Common myeloid progenitor, CD34-positive (primary cell): ENCODE results near the gene IP6K2.

Experiments used
- CTCF ChIA-PET: fragments of 350-600 bp; sonication (Branson Sonifier 250); formaldehyde crosslinking; loops from one replicate; lab custom pipeline; 2021; ENCODE audit warnings: antibody characterized with exemption; lab: Charles Lee
- POLR2A ChIA-PET: fragments of 350-600 bp; sonication (Branson Sonifier 250); formaldehyde crosslinking; loops from one replicate; lab custom pipeline; 2021; ENCODE audit warnings: antibody characterized with exemption; lab: Charles Lee
- DNase-seq, 3 donors: peaks; one replicate each; pipeline versions ENCODE4 v3.0.0 to v3.0.0-alpha.2; 2013
- H3K27ac ChIP-seq, 2 experiments: 1 replicate in 1 of 2; 2 replicates in 1 of 2; pipeline ENCODE4 v1.7.0; 2013; ENCODE audit warnings: inconsistent platforms in 2 of 2, low read length in 2 of 2, mild to moderate bottlenecking in 2 of 2, low read depth in 1 of 2, moderate library complexity in 1 of 2; ENCODE audit not compliant: severe bottlenecking in 2 of 2, insufficient read depth in 1 of 2, poor library complexity in 1 of 2
- H3K27me3 ChIP-seq, 5 experiments: replicated peaks in 2 of 5; 1 replicate in 3 of 5; 2 replicates in 2 of 5; pipeline versions ENCODE4 v1.6.1 to v1.7.0; 2013; ENCODE audit warnings: low read length in 4 of 5, mild to moderate bottlenecking in 2 of 5, moderate library complexity in 2 of 5, inconsistent platforms in 1 of 5; ENCODE audit not compliant: insufficient read depth in 5 of 5, control insufficient read depth in 4 of 5
- H3K36me3 ChIP-seq, 4 experiments: 1 replicate in 2 of 4; 2 replicates in 2 of 4; pipeline versions ENCODE4 v1.6.1 to v1.7.0; 2013; ENCODE audit warnings: low read length in 3 of 4, control low read depth in 1 of 4, mild to moderate bottlenecking in 1 of 4; ENCODE audit not compliant: control insufficient read depth in 4 of 4, insufficient read depth in 4 of 4
- H3K4me1 ChIP-seq, 4 experiments: 1 replicate in 3 of 4; 2 replicates in 1 of 4; pipeline versions ENCODE4 v1.6.1 to v1.7.1; 2013; ENCODE audit warnings: low read length in 3 of 4, mild to moderate bottlenecking in 3 of 4, control low read depth in 1 of 4, inconsistent platforms in 1 of 4, moderate library complexity in 1 of 4; ENCODE audit not compliant: control insufficient read depth in 4 of 4, insufficient read depth in 4 of 4; ENCODE audit errors: control extremely low read depth in 1 of 4
- H3K4me3 ChIP-seq, 7 experiments: 1 replicate in 4 of 7; 2 replicates in 3 of 7; pipeline versions ENCODE4 v1.5.1 to v1.7.0; 2013; ENCODE audit warnings: mild to moderate bottlenecking in 7 of 7, low read length in 6 of 7, moderate library complexity in 6 of 7, inconsistent platforms in 2 of 7, low read depth in 2 of 7, control low read depth in 1 of 7; ENCODE audit not compliant: insufficient read depth in 4 of 7, control insufficient read depth in 1 of 7; ENCODE audit errors: extremely low read depth in 1 of 7
- H3K9me3 ChIP-seq, 5 experiments: 1 replicate in 4 of 5; 2 replicates in 1 of 5; pipeline versions ENCODE4 v1.6.1 to v1.7.1; 2013; ENCODE audit warnings: low read length in 4 of 5, mild to moderate bottlenecking in 2 of 5, inconsistent platforms in 1 of 5, low read depth in 1 of 5, moderate library complexity in 1 of 5; ENCODE audit not compliant: control insufficient read depth in 4 of 5, insufficient read depth in 2 of 5; ENCODE audit errors: control extremely low read depth in 1 of 5
- WGBS: methylation state at CpG from one replicate; pipeline ENCODE4 v1.1.5; 2013; ENCODE audit not compliant: insufficient coverage; 5-methylcytosine and 5-hydroxymethylcytosine counted together

Gene IP6K2

DNA sequence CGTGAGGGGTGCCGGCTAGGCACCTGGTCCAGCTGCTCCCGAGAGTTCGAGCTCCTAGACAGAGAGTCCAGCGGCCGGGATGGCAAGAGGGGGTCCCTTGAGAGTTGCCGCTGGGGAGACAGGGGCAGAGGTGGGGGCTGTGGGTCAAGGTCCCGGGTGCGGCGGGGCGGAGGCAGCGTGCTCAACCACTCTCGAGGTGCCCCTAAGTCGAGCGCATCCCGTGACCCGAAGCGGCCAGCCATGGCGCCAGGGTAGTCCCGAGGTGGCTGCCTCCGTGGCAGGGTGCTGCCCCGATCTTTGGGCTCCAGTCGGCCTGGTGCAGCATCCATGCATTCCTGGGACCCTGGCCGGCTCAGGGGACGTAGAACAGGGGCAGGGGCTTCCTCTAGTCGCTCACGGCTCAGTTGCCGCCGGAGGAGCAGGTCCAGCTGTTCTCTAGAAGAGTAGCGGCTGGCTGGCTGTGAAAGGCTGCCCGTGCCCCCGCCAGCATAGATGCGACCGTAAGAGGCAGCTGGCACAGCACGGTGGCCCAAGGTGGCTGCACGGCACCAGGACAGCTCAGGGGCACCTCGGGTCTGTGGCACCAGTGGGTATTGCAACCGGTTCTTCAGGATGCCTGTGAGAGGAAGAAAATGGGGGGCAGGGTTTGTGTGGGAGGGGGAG lies 76.9 kb downstream of the IP6K2 start:
- Histone ChIP-seq H3K4me1 (peaks cover 0 to 15% (median 13%) of the 10 kb centered on the region in 4 experiments), H3K4me3 (no peak overlapping the region), H3K36me3 (no peaks in the 10 kb centered on the region), H3K27me3 (no peaks in the 10 kb centered on the region), H3K27ac (no peak overlapping the region), H3K9me3 (no peaks in the 10 kb centered on the region)
- 95% methylated on average over 36 of the region's 38 CpGs for WGBS
- no peak for DNase-seq
- ChIA-PET POLR2A (no interaction called here), CTCF (interaction anchor here (1.2 to 1.8 kb wide), 2 partner anchors 8 to 10 kb away, joined by 5 read pairs; no protein-coding TSS in a partner anchor)
